A549 (cell line): Measurements from ENCODE around the gene KRTAP4-12.
"Not testable (repeated sequence)": the region's sequence is repeated elsewhere in the genome, so short reads cannot be mapped to it uniquely, and the experiment has no call there.

Source experiments
- GATA3 ChIP-seq: IDR thresholded peaks from 2 replicates; pipeline ENCODE4 v1.6.1; 2012; ENCODE audit warnings: borderline replicate concordance
- POLR2A ChIP-seq: IDR thresholded peaks from 2 replicates; pipeline ENCODE4 v1.6.1; 2012; ENCODE audit warnings: mild to moderate bottlenecking, low read length
- ZC3H11A ChIP-seq: fragments of 450-650 bp; IDR thresholded peaks from 2 replicates; pipeline ENCODE4 v1.6.1; 2014; ENCODE audit warnings: antibody characterized with exemption, mild to moderate bottlenecking
- TF ChIP-seq, protein P1 (sequence below): fragments of >200 bp; sonication (Bioruptor Twin); formaldehyde crosslinking; IDR thresholded peaks from 3 replicates; pipeline ENCODE4 v1.5.1; 2016
- TF ChIP-seq, protein P2 (sequence below): fragments of 250-450 bp; sonication (Bioruptor Pico); IDR thresholded peaks from 2 replicates; pipeline ENCODE4 v1.5.0; 2021; ENCODE audit warnings: mild to moderate bottlenecking, moderate library complexity, borderline replicate concordance
- TF ChIP-seq, protein P3 (sequence below): IDR thresholded peaks from 2 replicates; pipeline ENCODE4 v1.6.1; 2012

DNA sequence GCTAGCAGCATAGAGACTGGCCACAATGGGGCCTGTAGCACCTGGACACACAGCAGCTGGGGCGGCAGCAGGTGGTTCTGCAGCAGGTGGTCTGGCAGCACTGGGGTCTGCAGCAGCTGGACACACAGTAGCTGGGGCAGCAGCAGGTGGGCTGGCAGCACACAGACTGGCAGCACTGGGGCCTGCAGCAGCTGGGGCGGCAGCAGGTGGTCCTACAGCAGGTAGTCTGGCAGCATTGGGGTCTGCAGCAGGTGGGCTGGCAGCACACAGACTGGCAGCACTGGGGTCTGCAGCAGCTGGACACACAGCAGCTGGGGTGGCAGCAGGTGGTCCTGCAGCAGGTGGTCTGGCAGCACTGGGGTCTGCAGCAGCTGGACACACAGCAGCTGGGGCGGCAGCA lies 36.2 kb upstream of the KRTAP4-12 start:
- TF ChIP-seq, protein P1, sequence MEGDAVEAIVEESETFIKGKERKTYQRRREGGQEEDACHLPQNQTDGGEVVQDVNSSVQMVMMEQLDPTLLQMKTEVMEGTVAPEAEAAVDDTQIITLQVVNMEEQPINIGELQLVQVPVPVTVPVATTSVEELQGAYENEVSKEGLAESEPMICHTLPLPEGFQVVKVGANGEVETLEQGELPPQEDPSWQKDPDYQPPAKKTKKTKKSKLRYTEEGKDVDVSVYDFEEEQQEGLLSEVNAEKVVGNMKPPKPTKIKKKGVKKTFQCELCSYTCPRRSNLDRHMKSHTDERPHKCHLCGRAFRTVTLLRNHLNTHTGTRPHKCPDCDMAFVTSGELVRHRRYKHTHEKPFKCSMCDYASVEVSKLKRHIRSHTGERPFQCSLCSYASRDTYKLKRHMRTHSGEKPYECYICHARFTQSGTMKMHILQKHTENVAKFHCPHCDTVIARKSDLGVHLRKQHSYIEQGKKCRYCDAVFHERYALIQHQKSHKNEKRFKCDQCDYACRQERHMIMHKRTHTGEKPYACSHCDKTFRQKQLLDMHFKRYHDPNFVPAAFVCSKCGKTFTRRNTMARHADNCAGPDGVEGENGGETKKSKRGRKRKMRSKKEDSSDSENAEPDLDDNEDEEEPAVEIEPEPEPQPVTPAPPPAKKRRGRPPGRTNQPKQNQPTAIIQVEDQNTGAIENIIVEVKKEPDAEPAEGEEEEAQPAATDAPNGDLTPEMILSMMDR, result not testable (repeated sequence)
- not testable (repeated sequence) for TF ChIP-seq POLR2A, ZC3H11A, GATA3
- TF ChIP-seq, protein P2, sequence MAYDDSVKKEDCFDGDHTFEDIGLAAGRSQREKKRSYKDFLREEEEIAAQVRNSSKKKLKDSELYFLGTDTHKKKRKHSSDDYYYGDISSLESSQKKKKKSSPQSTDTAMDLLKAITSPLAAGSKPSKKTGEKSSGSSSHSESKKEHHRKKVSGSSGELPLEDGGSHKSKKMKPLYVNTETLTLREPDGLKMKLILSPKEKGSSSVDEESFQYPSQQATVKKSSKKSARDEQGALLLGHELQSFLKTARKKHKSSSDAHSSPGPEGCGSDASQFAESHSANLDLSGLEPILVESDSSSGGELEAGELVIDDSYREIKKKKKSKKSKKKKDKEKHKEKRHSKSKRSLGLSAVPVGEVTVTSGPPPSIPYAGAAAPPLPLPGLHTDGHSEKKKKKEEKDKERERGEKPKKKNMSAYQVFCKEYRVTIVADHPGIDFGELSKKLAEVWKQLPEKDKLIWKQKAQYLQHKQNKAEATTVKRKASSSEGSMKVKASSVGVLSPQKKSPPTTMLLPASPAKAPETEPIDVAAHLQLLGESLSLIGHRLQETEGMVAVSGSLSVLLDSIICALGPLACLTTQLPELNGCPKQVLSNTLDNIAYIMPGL (CRISPR knock-in tag), result not testable (repeated sequence)
- TF ChIP-seq, protein P3, sequence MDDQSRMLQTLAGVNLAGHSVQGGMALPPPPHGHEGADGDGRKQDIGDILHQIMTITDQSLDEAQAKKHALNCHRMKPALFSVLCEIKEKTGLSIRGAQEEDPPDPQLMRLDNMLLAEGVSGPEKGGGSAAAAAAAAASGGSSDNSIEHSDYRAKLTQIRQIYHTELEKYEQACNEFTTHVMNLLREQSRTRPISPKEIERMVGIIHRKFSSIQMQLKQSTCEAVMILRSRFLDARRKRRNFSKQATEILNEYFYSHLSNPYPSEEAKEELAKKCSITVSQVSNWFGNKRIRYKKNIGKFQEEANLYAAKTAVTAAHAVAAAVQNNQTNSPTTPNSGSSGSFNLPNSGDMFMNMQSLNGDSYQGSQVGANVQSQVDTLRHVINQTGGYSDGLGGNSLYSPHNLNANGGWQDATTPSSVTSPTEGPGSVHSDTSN, result not testable (repeated sequence)
